WERI-Rb-1 (cell line): ENCODE measurements around the gene CCDC12.

ENCODE experiments used
- DNase-seq: peaks from one replicate; pipeline ENCODE4 v3.0.0-alpha.2; 2020
- H3K27ac ChIP-seq: fragments of 250-450 bp; sonication (Bioruptor Pico); 2 replicates; pipeline ENCODE4 v1.5.1; 2020; ENCODE audit warnings: mild to moderate bottlenecking, moderate library complexity
- H3K27me3 ChIP-seq: fragments of 250-450 bp; sonication (Bioruptor Pico); 2 replicates; pipeline ENCODE4 v1.5.1; 2021; ENCODE audit warnings: mild to moderate bottlenecking, low read depth, moderate library complexity; ENCODE audit not compliant: insufficient read depth, severe bottlenecking
- H3K36me3 ChIP-seq: fragments of 250-450 bp; sonication (Bioruptor Pico); 2 replicates; pipeline ENCODE4 v1.5.1; 2020; ENCODE audit warnings: mild to moderate bottlenecking, moderate library complexity
- H3K4me3 ChIP-seq: 2 replicates; pipeline ENCODE4 v1.5.1; 2011; ENCODE audit warnings: low read depth, mild to moderate bottlenecking, control low read depth, low read length
- H3K9me3 ChIP-seq: fragments of 250-450 bp; sonication (Bioruptor Pico); 2 replicates; pipeline ENCODE4 v1.5.1; 2021; ENCODE audit warnings: mild to moderate bottlenecking, moderate library complexity; ENCODE audit not compliant: severe bottlenecking
- CTCF ChIP-seq: IDR thresholded peaks from 2 replicates; pipeline ENCODE4 v1.5.1; 2011; ENCODE audit warnings: low read depth, mild to moderate bottlenecking, control low read depth, inconsistent platforms, low read length

Gene CCDC12

GRCh38 chr3:47003056-47003410 is 26.5 kb upstream of the CCDC12 start:
- Histone ChIP-seq H3K9me3 (no peaks in the 10 kb centered on the region), H3K4me3 (no peak overlapping the region), H3K36me3 (peaks cover 72% of the 10 kb centered on the region), H3K27ac (no peak overlapping the region), H3K27me3 (no peaks in the 10 kb centered on the region)
- no peak for DNase-seq
- TF ChIP-seq CTCF = no peak

- no peak for DNase-seq
- Histone ChIP-seq H3K4me3 (no peak overlapping the region), H3K27ac (no peak overlapping the region), H3K36me3 (peaks cover 71% of the 10 kb centered on the region), H3K27me3 (no peaks in the 10 kb centered on the region), H3K9me3 (no peaks in the 10 kb centered on the region)
- peak; percentile 54 for TF ChIP-seq CTCF
These were observed 25.9 kb upstream of the CCDC12 start for GRCh38 chr3:47002171-47003055.

- TF ChIP-seq CTCF = no peak
- Histone ChIP-seq H3K4me3 (no peak overlapping the region), H3K27me3 (no peaks in the 10 kb centered on the region), H3K27ac (no peak overlapping the region), H3K9me3 (no peaks in the 10 kb centered on the region), H3K36me3 (peaks cover 64% of the 10 kb centered on the region)
- DNase-seq = no peak
These were observed 25.2 kb upstream of the CCDC12 start for GRCh38 chr3:47001731-47002170.

GRCh38 chr3:47000922-47001730 is 24.6 kb upstream of the CCDC12 start:
- Histone ChIP-seq H3K9me3 (no peaks in the 10 kb centered on the region), H3K36me3 (peaks cover 58% of the 10 kb centered on the region), H3K27me3 (no peaks in the 10 kb centered on the region), H3K4me3 (no peak overlapping the region), H3K27ac (no peak overlapping the region)
- DNase-seq = no peak
- TF ChIP-seq CTCF = no peak

- Histone ChIP-seq H3K27me3 (no peaks in the 10 kb centered on the region), H3K9me3 (no peaks in the 10 kb centered on the region), H3K4me3 (no peak overlapping the region), H3K36me3 (peaks cover 52% of the 10 kb centered on the region), H3K27ac (no peak overlapping the region)
- TF ChIP-seq CTCF = no peak
- DNase-seq = no peak
These were observed 23.8 kb upstream of the CCDC12 start for GRCh38 chr3:47000198-47000815.
